HG03342 (cell line): ENCODE results near the gene TERT.
"Not testable (repeated sequence)": the region's sequence is repeated elsewhere in the genome, so short reads cannot be mapped to it uniquely, and the experiment has no call there.

Experiments used
- ATAC-seq: cut with Tn5 transposase; IDR thresholded peaks from one replicate; pipeline ENCODE4 v1.9.1; 2021; ENCODE audit warnings: mild to moderate bottlenecking, moderate library complexity; ENCODE audit not compliant: unreplicated experiment

TERT gene

GRCh38 chr5:1280177-1281037 is 14.5 kb downstream of the TERT start:
- ATAC-seq = no peak

GRCh38 chr5:1279443-1280151 is 15.3 kb downstream of the TERT start:
- ATAC-seq = no peak

- no peak for ATAC-seq
These were observed 16.0 kb downstream of the TERT start for GRCh38 chr5:1278656-1279442.

GRCh38 chr5:1278216-1278615 is 16.7 kb downstream of the TERT start:
- ATAC-seq = no peak

- ATAC-seq = no peak
These were observed 17.1 kb downstream of the TERT start for GRCh38 chr5:1277781-1278180.

- ATAC-seq = no peak
These were observed 17.5 kb downstream of the TERT start for GRCh38 chr5:1277331-1277730.

GRCh38 chr5:1276930-1277329 is 17.9 kb downstream of the TERT start:
- ATAC-seq = no peak

GRCh38 chr5:1275397-1276391 is 19.2 kb downstream of the TERT start:
- ATAC-seq = not testable (repeated sequence)

GRCh38 chr5:1274471-1274870 is 20.4 kb downstream of the TERT start:
- no peak for ATAC-seq

- ATAC-seq = no peak
These were observed 21.1 kb downstream of the TERT start for GRCh38 chr5:1273745-1274144.

- no peak for ATAC-seq
These were observed 22.7 kb downstream of the TERT start for GRCh38 chr5:1272201-1272600.

- ATAC-seq = no peak
These were observed 23.6 kb downstream of the TERT start for GRCh38 chr5:1270933-1271914.

- no peak for ATAC-seq
These were observed 24.4 kb downstream of the TERT start for GRCh38 chr5:1270426-1270825.

- no peak for ATAC-seq
These were observed 26.2 kb downstream of the TERT start for GRCh38 chr5:1268666-1269065.

- ATAC-seq = no peak
These were observed 26.8 kb downstream of the TERT start for GRCh38 chr5:1268056-1268455.

GRCh38 chr5:1267464-1267863 is 27.4 kb downstream of the TERT start:
- ATAC-seq = not testable (repeated sequence)

GRCh38 chr5:1266791-1267190 is 28.1 kb downstream of the TERT start:
- ATAC-seq = no peak

GRCh38 chr5:1265461-1266455 is 29.1 kb downstream of the TERT start:
- no peak for ATAC-seq
